Amniotic epithelial cell (primary cell): Measurements from ENCODE around the gene USP47.
"Not testable (repeated sequence)": the region's sequence is repeated elsewhere in the genome, so short reads cannot be mapped to it uniquely, and the experiment has no call there.

Experiments used
- DNase-seq: peaks from one replicate; pipeline ENCODE4 v3.0.0-alpha.2; 2010; ENCODE audit warnings: low read depth

USP47 gene

DNA sequence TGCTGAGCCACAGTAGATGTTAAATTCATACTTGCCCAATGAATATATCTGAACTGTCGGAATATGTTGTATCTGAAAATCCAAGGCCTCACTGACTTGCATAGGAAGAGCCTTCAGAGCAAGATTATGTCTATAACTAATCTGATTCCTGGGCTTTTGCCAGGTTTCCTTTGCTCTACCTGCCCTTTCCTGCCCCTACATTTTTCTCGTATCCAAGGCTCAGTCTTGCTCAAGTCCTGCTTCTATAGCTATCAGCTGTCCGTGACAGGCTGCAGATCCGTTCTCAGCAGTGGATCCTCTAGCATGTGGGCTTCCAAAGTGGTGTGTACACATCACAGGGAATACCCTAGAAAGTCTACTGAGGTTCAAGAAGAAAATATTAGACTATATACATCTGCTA, 18.8 kb upstream of the USP47 start:
- DNase-seq: peak; percentile 44

DNA sequence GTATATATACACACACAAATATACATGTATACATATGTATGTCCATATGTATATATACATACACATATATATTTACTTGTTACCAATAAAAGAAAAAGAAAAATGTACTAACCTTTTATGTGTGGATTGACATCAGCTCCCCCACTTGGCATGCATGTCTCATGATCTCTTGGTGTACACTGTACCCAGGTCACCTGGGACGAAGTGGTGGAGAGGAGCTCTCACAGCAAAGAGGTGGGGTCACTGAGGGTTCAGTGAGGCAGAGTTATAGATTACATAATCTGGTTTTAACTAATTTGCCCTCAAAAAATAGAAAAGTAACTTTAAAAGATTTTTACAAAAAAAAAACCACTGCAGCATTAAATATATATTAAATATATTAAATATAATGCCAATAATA, 15.5 kb upstream of the USP47 start:
- no peak for DNase-seq

DNA sequence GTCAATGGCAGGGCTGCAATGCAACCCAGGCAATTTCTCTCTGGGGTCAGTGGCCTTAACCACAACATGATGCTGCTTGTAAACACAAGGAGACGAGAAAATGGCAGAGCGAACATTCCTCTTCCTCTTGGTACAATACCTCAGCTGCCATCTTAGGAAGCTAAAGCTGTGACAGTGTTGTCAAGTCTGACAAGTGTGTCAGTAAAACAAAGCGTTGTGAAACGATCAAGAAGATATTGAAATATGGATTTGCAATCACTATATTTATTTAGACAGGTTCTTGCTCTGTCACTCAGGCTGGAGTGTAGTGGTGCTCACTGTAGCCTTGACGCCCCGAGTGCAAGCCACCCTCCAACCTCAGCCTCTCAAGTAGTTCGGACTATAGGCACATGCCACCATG, 14.5 kb upstream of the USP47 start:
- DNase-seq: no peak

DNA sequence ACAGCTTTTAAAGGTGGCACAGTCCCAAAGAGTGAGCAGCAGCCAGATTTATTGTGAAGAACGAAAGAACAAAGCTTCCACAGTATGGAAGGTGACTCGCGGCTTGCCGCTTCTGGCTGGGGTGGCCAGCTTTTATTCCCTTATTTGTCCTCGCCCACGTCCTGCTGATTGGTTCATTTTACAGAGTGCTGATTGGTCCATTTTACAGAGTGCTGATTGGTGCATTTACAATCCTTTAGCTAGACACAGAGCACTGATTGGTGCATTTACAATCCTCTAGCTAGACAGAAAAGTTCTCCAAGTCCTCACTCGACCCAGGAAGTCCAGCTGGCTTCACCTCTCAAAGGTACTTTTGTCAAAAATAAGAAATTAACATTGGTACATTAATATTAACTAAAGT, 10.4 kb upstream of the USP47 start:
- not testable (repeated sequence) for DNase-seq

DNA sequence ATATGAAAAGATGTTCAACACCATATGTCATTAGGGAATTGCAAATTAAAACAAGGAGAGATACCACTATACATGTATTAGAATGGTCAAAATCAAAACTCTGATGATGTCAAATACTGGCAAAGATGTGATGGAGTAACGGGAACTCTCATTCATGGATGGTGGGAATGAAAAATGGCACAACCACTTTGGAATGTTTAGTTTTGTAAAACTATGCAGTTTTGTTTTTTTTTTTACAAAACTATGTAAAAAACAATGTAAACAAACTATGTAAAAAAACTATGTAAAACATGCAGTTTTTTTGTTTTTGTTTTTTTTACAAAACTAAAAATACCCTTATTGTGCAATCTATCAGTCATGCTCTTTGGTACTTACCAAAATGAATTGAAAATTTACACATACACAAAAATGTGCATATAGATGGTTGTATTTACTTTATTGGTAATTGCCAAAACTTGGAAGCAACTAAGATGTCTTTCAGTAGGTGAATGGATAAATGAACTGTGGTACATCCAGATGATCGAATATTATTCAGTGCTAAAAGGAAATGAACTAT, 5.0 kb upstream of the USP47 start:
- DNase-seq: no peak

DNA sequence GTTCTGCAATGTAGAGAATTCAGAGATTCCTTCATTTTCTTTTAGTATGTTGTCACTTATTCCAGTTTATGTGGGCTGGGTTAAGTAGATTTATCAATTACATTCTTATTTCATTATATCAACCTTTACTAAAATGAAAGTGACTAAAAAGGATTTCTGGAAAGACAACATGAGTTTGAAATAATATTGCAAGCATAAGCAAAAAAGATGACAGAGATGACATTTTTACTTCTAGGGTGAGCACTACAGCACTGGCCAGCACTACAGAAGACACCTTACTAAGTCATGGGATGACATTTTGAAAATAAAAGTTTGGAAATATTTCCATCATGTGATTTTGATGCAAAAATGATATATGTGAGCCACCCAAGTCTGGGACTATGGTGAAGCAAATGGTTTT, 2.1 kb upstream of the USP47 start:
- DNase-seq: no peak

DNA sequence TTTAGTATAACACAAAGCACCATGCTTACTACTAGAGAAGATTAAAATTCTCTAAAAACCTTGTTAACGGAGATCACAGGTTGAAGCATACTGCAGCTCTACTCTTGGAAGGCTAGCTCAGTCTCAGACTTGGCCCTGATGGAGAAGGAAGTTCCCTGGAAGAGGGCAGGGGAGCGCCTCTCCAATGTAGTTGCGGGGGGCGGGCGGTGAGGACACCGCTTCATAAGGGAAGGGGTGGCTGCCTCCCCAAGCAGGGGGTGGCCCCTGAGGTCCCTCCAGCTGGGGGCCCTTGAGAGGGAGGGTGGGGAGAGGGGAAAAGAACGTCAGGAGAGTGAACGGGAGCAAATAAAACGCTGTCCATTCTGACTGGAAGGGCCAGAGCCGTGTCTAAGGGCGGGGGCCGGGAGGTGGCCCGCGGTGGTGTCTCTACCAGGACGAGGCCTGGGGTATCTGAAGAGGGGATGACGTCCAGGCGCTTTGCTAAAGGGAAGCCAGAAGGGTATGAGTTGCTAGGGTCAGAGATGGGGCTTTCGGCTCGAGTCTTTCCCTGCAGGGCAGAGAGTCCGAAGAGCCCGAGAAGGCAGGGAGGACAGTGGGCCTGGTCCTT, 553 bp upstream of the USP47 start:
- no peak for DNase-seq

DNA sequence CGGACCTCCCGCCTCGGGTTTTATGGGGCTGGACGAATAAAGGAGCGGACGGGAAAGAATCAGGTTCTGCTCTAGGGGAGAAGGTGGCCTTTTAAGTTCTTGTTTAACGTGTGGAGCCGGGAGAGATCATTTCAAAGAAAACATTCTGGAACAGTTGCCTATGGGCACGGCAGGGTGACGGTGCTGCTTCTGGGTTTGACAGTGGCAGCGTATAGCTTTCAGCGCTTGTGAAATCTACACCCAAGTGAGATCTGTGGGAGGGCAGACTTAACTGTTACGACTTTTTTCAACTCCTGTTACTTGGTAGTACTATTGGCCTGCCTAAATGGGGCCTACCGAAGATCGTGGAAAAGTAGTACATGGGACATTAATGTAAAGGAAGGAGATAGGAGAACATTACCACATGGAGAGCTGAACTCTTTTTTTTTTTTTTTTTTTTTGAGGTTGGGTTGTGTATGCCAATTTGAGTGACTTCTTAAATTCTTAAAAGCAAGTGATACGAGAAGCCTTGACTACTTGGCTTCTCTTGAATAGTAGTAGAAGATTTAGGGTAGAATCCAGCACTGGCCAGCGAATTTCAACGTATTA, 743 bp downstream of the USP47 start:
- DNase-seq: peak; percentile 87

DNA sequence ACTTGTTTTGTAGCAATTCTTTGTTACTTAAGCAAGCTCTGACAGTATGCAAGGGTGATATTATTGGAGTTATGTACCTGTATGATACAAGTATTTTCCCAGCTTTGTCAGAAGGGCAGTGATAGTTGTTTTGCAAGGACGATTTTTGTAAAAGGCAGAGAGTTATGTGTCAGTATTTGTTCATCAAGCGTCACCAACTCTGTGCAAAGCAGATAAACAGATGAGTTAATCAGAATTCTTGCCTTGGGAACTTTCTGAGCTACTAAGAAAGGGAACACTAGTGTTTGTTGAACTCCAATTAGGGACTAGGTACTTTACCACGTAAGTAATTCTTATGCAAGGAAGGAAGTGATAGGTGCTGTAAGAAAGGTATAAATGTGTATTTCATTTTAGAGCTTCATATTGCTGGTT, 1.4 kb downstream of the USP47 start:
- peak; percentile 90 for DNase-seq

DNA sequence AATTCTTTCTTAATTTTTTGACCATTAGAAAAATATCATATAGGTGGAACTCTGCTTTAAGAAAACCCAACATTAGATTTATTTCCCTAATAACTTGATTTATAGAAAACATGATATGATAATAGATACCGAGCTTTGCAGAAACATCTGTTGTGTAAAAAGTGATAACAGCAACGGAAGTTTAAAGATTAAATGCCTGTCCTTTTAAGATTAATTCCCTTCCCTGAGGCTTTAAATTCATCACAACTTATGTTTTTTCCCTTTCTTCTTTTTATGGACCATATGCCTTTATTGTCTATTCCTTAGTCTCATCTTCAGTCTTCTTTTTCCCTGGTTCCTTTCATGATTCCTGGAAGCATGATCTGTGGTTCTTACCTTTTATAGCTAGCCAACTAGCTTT, 1.9 kb downstream of the USP47 start:
- no peak for DNase-seq

DNA sequence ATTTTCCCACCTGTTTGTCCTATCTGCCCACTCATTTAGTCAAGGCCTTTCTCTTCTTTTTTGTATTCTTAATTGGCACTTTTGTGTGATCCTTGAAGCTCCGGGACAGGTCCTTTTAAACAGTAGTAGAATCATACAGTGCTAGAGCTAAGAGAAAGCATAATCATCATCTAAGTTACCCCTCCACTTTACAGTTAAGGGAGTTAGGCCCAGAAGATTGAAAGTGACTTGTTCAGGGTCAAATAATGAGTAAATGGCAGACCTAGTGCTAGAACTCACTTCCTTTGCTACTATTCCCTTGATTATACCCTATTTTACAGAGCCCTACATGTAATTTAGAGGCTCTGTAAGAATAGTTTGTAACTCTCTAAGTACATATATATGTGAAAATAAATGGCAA, 2.5 kb downstream of the USP47 start:
- no peak for DNase-seq

DNA sequence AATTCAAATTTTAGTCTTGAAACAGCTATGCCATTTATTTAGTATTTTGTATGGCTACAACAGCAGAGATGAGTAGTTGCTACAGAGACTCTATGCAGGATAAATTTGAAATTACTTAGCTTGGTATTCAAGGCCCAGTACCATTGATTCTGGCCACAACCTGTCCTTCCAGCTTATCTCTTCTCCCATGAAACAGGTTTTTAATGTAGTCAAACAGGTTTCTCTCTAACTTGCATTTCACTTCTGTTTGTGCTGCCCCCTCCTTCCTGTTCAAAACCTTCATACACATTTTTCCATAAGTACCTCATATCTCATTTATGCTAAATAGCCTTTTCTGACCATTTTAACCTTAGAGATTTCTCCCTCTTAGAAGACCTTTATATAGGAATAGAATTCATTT, 3.3 kb downstream of the USP47 start:
- DNase-seq: no peak

DNA sequence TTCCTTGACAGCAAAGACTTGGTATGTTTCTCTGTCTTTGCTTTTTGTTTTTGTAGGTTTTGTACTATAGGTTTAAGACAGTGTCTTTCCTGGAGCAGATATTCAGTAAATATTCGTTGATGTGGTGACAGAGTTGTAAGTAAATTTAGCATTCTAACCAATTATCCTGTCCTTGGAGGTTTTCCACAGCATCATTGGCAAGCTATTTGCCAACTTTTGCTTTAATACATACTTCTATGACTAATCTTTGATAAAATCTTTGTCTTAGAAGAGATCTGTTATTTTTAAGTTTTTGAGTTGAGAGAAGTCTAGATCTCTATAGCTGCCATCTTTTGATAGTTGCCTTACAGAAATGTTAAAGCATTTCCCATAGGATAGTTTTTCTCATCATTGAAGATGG, 3.8 kb downstream of the USP47 start:
- peak; percentile 24 for DNase-seq

DNA sequence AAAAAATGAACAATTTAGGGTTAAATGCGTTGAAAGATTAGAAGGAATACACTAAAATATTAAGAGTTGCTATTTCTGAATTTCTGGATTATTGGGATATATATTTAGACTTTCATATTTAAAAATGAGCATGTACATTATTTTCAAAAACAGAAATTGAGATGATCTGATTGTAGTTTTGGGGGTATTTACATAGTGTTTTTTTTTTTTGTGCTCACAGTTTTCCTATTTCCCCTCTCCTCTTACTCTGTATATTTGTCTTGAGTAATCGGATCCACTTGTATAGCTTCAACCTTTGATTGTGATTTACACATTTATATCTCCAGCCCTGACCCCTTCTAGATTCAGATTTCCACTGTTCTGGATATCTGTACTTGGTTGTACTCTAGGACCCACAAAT, 5.3 kb downstream of the USP47 start:
- no peak for DNase-seq

DNA sequence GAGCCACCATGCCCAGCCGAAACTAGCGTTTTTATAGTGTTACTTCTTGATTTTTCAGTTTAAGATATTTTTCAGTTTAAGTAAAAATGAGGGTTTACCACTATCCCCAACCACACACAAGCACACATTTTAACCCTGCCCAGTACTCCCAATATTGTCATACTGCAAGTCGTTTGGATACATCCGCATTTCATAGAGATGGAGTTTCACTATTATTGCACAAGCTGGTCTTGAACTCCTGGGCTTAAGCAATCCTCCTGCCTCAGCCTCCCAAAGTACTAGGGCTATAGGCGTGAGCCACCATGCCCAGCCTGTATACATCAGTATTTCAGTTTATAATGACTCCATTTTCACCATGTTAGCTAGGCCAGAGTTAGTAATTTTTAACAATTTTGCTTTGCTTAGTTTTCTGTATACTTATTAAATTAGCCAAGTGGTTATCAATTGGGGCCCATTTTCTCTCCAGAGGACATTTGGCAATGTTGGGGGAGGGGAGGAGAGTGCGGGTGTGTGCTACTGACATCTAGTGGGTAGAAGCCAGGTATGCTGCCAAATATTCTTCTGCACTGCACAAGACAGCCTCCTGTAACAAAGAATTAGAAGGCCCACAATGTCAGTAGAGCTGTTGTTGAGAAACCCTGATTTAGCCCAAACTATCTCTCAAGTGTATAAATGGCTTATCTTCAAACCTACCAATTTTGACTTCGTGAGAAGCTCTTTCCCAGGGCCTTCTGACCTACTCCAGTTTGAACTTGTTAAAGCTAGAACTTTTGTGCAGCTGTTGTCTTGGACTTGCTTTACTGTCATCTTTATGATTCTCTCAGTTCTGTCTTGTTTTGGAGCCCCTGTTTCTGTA, 7.3 kb downstream of the USP47 start:
- peak; percentile 78 for DNase-seq

DNA sequence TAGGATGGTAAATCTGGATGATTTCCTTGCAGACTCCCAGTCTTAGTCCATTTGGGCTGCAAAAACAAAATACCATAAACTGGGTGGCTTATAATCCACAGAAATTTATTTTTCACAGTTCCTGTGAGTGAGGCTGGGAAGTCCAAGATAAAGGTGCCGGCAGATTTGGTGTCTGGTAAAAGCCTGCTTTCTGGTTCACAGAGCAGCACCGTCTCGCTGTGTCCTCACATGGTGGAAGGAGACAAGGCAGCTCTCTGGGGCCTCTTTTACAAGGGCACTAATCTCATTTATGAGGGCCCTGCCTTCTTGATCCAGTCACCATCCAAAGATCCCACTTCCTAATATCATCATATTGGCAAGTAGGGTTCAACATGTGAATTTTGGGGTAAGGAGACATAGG, 8.9 kb downstream of the USP47 start:
- no peak for DNase-seq

DNA sequence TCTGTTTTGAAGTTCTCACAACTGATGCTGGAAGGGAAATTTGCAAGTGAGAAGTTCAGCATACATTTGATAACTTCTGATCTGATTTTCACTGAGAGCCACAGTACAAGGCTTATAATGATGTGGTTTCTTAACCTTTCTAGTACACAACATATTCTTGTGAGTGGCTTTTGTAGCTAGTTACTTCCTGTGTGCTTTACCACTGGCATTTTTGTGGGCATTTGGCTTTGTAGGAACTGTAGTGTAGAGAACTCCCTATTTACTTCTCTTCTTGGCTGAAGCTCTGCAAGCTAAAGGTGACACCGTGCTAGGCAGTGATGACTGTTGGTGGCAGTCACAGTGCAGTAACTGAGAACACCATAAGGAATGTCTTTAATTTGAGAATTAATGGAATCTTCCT, 14.9 kb downstream of the USP47 start:
- peak; percentile 65 for DNase-seq

DNA sequence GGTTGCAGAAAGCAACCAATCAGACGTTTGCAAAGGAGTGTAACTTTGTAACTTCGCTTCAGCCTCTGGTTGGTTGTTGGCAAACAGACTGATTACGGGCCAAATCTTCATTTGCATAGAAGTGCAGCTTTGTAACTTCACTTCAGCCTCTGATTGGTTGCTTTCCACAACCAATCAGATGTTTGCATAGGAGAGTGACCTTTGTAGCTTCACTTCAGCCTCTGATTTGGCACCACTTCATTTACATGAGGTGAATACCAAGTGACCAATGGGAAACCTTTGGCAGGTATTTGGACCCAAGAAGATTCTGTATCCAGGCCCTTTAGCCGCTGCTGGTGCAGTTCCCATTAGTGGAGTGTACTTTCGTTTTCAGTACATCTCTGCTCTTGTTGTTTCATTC, 16.0 kb downstream of the USP47 start:
- no peak for DNase-seq

DNA sequence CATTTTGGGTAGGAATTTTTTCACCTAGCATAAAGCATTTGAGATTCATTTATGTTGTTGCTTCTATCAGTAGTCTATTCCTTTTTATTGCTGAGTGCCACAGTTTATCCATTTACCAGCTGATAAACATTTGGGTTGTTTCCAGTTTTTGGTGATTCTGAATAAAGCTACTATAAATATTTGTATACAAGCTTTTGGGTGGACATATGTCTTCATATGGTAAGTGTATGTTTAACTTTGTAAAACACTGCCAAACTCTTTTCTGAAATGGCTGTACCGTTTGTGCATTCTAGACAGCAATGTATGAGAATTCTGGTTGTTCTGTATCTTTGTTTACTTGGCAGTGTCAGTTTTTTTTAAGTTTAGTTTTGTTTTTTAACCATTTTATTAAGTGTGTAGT, 16.9 kb downstream of the USP47 start:
- no peak for DNase-seq

DNA sequence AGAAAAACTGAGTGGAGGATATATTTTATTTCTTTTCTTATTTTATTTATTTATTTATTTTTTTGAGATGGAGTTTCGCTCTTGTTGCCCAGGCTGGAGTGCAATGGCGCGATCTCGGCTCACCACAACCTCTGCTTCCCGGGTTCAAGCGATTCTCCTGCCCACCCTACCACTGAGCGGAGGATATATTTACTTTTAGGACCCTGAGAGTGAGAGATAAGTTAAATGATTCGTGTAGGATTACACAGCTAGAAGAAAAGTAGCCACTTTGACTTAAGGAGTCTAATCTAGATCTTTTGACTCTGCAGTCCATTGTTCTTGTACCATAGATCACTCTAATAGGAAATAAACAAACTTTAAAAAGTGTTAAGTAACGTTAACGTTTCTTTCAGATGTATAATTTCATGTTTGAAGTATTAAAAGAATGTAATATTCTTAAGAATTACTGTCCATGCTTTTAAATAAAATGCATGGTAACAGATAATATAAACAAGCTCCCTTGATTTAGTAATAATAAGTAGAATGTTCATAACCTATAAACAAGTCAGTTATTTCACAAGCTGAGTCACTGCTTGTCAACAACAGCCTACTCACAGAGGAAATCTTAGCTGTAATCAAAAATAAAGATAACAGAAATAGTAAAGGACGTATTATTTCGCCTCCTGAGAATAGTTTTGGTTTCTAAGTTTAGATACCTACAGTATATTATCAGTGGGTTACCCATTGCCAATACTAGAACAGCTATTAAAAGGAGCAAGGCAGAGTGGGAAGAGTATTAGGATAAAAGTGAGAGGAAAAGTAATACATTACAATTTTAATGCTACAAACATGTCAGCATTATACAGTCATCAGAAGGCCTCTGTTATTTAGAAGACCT, 18.6 kb downstream of the USP47 start:
- peak; percentile 94 for DNase-seq

DNA sequence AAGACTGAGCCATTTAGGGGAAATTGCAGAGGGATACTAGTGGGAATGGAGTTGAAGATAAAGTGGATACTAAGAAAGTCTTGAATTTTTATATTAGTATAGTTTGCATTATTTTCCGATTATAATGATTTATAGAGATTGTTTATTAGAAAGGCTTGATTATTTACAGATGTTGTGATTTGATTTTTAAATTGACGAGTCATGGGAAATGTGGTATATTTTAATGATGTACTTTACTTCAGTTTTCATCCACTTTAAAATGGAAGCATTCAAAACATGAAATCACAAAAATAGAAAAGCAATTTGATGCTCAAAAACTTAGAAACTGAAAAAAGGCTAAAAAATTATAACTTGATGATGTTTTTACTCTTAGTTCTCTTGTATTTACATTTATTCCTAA, 21.2 kb downstream of the USP47 start:
- DNase-seq: no peak

DNA sequence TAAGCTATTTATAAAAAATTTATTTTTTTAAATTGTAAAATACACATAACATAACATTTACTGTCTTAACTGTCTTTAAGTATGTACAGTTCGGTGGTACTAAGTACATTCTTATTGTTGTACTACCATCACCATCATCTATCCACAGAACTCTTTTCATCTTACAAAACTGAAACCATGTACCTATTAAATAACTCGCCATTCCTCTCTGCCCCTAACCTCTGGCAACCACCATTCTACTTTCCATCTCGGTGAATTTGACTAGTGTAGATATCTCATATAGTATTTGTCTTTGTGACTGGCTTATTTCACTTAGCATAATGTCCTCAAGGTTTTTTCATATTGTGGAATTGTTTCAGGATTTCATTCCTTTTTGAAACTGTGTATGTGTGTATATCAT, 22.6 kb downstream of the USP47 start:
- no peak for DNase-seq
